Measurements from ENCODE around the gene CDH23. TPM values are rescaled to one million over a fixed set of nuclear protein-coding genes. Genes with fewer than 3 reads are reported as not detected.

CDH23 gene
- total RNA-seq, 1 experiment from 2014 or later = 2.9 TPM

DNA sequence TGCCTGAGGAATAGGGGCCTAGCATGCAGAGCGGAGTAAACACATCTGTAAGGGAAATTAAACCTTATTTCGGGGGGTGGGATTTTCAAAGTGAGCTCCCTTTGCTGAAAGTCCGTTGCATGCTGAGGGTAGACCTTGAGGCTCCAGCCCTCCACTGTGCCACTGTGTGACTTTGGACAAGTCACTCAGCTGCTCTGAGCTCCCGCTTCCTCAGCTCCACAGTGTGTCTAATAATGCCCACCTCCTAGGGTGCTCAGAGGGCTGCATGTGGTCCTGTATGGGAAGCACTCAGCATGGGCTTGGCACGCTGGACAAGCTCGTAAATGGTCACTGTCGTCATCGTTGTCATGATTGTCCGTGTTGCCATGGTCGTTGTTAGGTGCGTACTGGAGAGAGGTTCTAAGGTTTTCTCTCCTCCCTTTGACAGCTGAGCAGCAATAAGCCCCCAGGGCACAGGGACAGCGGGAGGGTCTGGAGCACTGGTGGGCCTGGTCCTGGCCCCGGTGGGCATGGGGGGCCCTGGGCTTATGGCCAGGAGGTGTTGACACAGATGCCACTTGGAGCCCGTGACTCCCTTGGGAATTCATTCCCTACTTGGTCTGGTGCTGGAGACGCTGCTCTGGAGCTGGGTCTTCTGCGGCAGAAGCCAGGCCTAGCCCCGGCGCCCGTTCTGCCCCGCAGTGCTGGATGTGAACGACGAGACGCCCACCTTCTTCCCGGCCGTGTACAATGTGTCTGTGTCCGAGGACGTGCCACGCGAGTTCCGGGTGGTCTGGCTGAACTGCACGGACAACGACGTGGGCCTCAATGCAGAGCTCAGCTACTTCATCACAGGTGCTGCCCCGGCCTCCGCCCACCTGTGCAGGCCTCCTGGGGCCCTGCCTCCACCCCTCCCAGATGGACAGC lies 309.7 kb downstream of the CDH23 start:
- H3K9me3 Mint-ChIP-seq = no peaks in the 10 kb centered on the region
- DNase-seq (ENCODE audit: low spot score) (no peak), ATAC-seq (no peak)
- no peaks in the 10 kb centered on the region for H3K4me1 Mint-ChIP-seq
- ChIA-PET POLR2A (no interaction called here), CTCF (interaction anchor here (0.8 to 5.9 kb wide), 28 partner anchors 11 to 803 kb away, joined by 3 to 158 read pairs (median 5); partner anchors contain the start of genes C10orf105, CDH23, SLC29A3 and VSIR)
- TF ChIP-seq, protein P1, sequence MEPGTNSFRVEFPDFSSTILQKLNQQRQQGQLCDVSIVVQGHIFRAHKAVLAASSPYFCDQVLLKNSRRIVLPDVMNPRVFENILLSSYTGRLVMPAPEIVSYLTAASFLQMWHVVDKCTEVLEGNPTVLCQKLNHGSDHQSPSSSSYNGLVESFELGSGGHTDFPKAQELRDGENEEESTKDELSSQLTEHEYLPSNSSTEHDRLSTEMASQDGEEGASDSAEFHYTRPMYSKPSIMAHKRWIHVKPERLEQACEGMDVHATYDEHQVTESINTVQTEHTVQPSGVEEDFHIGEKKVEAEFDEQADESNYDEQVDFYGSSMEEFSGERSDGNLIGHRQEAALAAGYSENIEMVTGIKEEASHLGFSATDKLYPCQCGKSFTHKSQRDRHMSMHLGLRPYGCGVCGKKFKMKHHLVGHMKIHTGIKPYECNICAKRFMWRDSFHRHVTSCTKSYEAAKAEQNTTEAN (CRISPR knock-in tag; IDR thresholded peaks at IDR 0.05) = no peak
- TF ChIP-seq, protein P2, sequence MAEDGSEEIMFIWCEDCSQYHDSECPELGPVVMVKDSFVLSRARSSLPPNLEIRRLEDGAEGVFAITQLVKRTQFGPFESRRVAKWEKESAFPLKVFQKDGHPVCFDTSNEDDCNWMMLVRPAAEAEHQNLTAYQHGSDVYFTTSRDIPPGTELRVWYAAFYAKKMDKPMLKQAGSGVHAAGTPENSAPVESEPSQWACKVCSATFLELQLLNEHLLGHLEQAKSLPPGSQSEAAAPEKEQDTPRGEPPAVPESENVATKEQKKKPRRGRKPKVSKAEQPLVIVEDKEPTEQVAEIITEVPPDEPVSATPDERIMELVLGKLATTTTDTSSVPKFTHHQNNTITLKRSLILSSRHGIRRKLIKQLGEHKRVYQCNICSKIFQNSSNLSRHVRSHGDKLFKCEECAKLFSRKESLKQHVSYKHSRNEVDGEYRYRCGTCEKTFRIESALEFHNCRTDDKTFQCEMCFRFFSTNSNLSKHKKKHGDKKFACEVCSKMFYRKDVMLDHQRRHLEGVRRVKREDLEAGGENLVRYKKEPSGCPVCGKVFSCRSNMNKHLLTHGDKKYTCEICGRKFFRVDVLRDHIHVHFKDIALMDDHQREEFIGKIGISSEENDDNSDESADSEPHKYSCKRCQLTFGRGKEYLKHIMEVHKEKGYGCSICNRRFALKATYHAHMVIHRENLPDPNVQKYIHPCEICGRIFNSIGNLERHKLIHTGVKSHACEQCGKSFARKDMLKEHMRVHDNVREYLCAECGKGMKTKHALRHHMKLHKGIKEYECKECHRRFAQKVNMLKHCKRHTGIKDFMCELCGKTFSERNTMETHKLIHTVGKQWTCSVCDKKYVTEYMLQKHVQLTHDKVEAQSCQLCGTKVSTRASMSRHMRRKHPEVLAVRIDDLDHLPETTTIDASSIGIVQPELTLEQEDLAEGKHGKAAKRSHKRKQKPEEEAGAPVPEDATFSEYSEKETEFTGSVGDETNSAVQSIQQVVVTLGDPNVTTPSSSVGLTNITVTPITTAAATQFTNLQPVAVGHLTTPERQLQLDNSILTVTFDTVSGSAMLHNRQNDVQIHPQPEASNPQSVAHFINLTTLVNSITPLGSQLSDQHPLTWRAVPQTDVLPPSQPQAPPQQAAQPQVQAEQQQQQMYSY (CRISPR knock-in tag; IDR thresholded peaks at IDR 0.05) = no peak
- TF ChIP-seq, protein P3, sequence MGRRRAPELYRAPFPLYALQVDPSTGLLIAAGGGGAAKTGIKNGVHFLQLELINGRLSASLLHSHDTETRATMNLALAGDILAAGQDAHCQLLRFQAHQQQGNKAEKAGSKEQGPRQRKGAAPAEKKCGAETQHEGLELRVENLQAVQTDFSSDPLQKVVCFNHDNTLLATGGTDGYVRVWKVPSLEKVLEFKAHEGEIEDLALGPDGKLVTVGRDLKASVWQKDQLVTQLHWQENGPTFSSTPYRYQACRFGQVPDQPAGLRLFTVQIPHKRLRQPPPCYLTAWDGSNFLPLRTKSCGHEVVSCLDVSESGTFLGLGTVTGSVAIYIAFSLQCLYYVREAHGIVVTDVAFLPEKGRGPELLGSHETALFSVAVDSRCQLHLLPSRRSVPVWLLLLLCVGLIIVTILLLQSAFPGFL (CRISPR knock-in tag; IDR thresholded peaks at IDR 0.05; ENCODE audit: borderline replicate concordance) = no peak
- TF ChIP-seq, protein P4, sequence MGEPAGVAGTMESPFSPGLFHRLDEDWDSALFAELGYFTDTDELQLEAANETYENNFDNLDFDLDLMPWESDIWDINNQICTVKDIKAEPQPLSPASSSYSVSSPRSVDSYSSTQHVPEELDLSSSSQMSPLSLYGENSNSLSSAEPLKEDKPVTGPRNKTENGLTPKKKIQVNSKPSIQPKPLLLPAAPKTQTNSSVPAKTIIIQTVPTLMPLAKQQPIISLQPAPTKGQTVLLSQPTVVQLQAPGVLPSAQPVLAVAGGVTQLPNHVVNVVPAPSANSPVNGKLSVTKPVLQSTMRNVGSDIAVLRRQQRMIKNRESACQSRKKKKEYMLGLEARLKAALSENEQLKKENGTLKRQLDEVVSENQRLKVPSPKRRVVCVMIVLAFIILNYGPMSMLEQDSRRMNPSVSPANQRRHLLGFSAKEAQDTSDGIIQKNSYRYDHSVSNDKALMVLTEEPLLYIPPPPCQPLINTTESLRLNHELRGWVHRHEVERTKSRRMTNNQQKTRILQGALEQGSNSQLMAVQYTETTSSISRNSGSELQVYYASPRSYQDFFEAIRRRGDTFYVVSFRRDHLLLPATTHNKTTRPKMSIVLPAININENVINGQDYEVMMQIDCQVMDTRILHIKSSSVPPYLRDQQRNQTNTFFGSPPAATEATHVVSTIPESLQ (CRISPR knock-in tag; IDR thresholded peaks at IDR 0.05) = no peak
- TF ChIP-seq JUN (CRISPR knock-in tag; IDR thresholded peaks at IDR 0.05) (no peak), FOXJ3 (CRISPR knock-in tag; IDR thresholded peaks at IDR 0.05; ENCODE audit: borderline replicate concordance) (no peak), ZNF138 (CRISPR knock-in tag; conservative IDR thresholded peaks at IDR 0.05) (no peak), NR1H2 (CRISPR knock-in tag; IDR thresholded peaks at IDR 0.05) (no peak), TCF7 (CRISPR knock-in tag; IDR thresholded peaks at IDR 0.05; ENCODE audit: low read depth) (no peak), ZNF219 (CRISPR knock-in tag; IDR thresholded peaks at IDR 0.05; ENCODE audit: borderline replicate concordance) (no peak), ZNF671 (CRISPR knock-in tag; IDR thresholded peaks at IDR 0.05) (no peak)
- TF ChIP-seq, protein P5, sequence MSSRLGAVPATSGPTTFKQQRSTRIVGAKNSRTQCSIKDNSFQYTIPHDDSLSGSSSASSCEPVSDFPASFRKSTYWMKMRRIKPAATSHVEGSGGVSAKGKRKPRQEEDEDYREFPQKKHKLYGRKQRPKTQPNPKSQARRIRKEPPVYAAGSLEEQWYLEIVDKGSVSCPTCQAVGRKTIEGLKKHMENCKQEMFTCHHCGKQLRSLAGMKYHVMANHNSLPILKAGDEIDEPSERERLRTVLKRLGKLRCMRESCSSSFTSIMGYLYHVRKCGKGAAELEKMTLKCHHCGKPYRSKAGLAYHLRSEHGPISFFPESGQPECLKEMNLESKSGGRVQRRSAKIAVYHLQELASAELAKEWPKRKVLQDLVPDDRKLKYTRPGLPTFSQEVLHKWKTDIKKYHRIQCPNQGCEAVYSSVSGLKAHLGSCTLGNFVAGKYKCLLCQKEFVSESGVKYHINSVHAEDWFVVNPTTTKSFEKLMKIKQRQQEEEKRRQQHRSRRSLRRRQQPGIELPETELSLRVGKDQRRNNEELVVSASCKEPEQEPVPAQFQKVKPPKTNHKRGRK (CRISPR knock-in tag; IDR thresholded peaks at IDR 0.05; ENCODE audit: borderline replicate concordance) = no peak
- TF ChIP-seq, protein P6, sequence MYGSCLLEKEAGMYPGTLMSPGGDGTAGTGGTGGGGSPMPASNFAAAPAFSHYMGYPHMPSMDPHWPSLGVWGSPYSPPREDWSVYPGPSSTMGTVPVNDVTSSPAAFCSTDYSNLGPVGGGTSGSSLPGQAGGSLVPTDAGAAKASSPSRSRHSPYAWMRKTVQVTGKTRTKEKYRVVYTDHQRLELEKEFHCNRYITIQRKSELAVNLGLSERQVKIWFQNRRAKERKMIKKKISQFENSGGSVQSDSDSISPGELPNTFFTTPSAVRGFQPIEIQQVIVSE (CRISPR knock-in tag; IDR thresholded peaks at IDR 0.05; ENCODE audit: borderline replicate concordance) = no peak
- H3K27me3 Mint-ChIP-seq (ENCODE audit: low read depth) = no peaks in the 10 kb centered on the region; the same call in 1 of the 2 replicates
- H3K27ac Mint-ChIP-seq = no peak overlapping the region
- H3K4me3 Mint-ChIP-seq = no peak overlapping the region
- no peaks in the 10 kb centered on the region for H3K36me3 Mint-ChIP-seq

Data from WTC11 (cell line).